HL-60/S4 treated with phorbol 12-myristate 13-acetate at 8.2 ng/mL for 4 days and 3 days (cell line): ENCODE results near the gene TCP11L2.

ENCODE experiments used
- in situ Hi-C: fragments of 300-500 bp; cut with MboI; formaldehyde crosslinking; loops from 2 replicates; pipeline ENCODE4 v1.15.0; 2022; ENCODE audit warnings: low sequenced_read_pairs

The TCP11L2 gene

GRCh38 chr12:106302401-106303201 lies at the start of gene TCP11L2:
Gene TCP11L2 (plus strand): TSS chr12:106302733. CDS start chr12:106311076, 8,343 bp downstream.
- in situ Hi-C loops, result no loop called here

GRCh38 chr12:106254724-106255123 lies 47.8 kb upstream of the TCP11L2 start:
- in situ Hi-C loops, result no loop called here

DNA sequence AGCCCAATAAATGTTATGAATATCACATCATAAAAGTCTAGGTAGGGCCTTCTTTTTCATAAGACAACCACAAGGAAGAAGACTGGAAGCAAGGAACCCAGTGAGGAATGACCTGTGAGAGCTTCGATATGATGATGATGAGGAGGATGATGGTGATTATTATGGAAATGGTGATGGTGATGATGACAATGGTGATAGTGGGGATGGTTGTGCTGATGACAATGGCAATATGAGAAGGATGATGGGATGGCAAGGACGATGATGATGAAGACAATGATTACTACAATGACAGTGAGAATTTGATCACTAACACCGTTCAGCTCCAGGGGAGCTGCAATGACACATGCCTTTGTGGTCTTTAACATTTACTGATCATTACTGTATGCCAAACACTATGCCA lies 47.0 kb upstream of the TCP11L2 start:
- in situ Hi-C loops, result no loop called here

DNA sequence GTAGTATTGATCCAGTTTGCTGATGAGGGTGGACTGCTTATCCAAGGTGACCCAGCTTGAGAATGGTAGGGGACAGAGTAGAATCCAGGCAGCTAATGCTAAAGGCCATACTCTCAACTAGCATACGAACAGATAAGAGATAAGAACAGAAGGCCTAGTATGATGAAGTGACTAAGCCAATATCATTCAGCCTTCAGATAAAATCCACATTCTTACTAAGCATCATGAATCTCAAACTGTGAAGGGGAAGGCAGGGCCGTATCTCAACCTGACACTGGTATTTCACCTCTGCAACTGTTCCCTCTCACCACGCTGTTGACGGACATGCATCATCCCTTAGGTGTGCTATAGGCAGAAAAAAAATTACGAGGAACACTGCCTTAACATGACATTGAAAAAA lies 46.6 kb upstream of the TCP11L2 start:
- in situ Hi-C loops, result no loop called here

DNA sequence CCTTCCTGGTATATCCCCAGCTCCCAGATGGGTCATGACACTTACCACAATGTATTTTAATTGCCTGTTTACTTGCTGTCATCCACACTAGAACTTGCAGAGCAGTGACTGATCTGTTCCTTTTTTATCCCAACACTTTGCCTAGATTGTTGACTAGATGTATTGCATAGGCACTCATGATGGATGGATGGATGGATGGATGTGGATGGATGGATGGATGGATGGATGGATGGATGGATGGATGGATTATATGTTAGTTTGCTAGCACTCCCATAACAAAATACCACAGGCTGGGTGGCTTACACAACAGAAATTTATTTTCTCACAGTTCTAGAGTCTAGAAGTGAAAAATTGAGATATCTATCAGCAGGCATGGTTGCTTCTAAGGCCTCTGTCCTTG lies 46.0 kb upstream of the TCP11L2 start:
- in situ Hi-C loops, result no loop called here

DNA sequence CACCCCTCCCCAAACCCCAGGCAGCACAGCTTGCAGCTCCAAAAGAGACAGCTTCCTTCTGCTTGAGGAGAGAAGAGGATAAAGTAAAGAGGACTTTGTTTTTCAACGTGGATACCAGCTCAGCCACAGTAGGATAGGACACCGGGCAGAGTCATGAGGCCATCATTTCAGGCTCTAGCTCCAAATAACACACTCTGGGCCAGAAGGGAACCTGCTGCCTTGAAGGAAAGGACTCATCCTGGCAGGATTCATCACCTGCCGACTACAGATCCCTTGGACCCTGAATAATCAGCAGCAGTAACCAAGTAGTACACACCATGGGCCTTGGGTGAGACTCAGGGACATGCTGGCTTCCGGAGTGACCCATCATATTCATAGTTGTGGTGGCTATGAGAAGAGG lies 44.3 kb upstream of the TCP11L2 start:
- in situ Hi-C loops, result no loop called here

DNA sequence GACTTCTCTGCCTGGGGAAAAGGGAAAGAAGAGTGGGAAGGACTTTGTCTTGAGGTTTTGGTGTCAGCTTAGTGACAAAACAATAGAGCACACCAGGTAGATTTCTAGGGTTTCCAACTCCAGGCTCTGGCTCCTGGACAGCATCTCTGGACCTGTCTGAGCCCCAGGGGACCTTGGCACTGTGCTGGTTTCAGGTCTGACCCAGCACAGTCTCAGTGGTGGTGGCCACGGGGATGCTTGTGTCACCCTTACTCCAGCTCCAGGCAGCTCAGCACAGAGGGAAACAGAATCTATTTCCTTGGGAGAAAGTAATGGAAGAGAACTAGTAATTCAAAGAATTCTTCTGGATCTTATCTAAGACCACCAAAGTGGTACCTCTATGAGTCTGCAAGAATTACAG lies 43.6 kb upstream of the TCP11L2 start:
- in situ Hi-C loops, result no loop called here

- in situ Hi-C loops, result no loop called here
Observed at GRCh38 chr12:106265116-106265515, 37.4 kb upstream of the TCP11L2 start.

GRCh38 chr12:106267535-106267934 lies 35.0 kb upstream of the TCP11L2 start:
- in situ Hi-C loops, result no loop called here

DNA sequence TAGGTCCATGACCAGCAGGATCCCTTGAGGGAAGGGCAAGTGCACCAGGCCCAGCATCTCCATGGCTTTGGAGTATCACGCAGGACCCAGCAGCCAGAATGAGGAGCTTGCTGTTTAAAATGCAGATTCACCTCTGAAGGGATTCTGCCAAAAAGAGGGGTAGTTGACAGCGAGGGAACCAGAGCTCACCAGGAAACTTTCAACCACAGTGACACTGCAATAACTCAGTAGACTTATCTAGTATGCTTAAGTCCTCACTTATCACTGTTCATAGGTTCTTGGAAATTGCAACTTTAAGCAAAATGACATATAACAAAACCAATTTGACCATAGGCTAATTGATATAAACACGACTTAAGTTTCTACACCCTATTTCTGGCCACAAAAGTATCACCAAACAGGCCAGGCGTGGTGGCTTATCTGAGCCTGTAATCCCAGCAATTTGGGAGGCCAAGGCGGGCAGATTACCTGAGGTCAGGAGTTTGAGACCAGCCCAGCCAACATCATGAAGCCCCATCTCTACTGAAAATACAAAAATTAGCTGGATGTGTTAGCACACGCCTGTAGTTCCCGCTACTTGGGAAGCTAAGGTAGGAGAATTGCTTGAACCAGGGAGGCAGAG lies 33.3 kb upstream of the TCP11L2 start:
- in situ Hi-C loops, result no loop called here

DNA sequence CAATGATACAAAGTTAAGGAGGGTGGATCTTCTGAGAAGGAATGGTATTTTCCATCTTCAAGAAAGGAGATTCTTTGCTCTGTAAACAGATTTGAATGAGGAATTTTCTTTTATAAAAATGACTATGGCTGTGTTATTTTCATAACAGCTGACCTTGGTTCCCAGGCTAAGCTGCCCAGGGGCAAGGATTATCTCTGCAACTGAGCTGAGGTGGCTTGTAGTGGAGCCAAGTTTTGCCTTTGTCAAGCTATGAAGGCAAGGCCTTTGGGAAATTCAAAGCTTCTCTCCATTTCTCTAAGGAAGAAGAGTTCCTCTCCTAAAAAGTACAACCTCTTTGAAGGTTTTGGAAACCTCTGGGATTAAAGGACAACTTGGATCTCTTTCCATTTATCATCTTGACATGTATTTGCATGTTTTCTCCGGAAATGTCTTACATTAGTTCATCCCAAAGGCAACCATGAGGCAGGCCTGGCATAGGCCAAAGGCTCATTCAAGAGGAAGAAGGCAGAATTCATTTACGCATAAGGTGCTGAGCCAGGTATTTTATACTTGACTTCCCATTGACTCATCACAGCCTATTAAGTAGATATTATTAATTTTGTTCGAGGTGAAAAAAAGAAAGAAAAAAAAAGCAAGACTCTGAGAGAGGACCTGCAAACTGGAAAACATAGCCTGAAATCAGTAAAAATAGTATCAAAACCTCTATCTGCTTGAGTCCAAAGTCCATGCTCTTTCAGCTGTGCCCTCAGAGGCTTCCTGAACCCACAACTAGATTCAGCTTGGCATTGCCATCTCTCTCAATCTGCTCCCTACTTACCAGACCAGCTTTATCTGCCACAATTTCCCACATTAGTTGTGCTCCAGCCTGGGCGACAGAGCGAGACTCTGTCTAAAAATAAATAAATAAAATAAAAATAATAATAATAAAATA lies 30.7 kb upstream of the TCP11L2 start:
- in situ Hi-C loops, result no loop called here

DNA sequence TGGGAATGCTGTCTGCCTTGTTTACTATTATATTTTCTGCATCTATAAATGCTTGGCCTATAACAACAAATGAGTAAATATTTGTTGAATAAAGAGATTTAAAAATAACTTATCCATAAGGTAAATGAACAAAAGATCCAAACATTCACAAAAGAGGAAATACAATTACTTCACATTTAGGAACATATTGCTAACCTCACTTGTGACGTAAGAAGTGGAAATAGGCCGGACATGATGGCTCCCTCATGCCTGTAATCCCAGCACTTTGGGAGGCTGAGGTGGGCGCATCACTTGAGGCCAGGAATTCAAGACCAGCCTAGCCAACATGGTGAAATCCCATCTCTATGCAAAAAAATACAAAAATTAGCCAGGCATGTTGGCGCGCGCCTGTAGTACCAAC lies 29.0 kb upstream of the TCP11L2 start:
- in situ Hi-C loops, result no loop called here

DNA sequence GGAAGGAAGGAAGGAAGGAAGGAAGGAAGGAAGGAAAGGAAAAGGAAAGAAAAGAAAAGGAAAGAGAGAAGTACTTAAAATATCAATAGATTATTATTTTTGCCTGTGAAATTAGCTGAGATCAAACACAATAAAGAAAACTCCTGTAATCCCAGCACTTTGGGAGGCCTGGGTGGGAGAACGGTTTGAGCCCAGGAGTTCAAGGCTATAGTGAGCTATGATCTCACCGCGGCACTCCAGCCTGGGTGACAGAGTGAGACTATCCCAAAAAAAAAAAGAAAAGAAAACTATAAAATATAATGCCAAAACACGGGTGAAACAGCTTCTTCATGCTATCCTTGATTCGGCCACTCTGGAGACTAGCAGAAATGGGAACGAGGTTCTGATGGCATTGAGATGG lies 28.5 kb upstream of the TCP11L2 start:
- in situ Hi-C loops, result no loop called here

GRCh38 chr12:106274575-106275121 lies 27.9 kb upstream of the TCP11L2 start:
- in situ Hi-C loops, result no loop called here

GRCh38 chr12:106275458-106275857 lies 27.1 kb upstream of the TCP11L2 start:
- in situ Hi-C loops, result no loop called here

DNA sequence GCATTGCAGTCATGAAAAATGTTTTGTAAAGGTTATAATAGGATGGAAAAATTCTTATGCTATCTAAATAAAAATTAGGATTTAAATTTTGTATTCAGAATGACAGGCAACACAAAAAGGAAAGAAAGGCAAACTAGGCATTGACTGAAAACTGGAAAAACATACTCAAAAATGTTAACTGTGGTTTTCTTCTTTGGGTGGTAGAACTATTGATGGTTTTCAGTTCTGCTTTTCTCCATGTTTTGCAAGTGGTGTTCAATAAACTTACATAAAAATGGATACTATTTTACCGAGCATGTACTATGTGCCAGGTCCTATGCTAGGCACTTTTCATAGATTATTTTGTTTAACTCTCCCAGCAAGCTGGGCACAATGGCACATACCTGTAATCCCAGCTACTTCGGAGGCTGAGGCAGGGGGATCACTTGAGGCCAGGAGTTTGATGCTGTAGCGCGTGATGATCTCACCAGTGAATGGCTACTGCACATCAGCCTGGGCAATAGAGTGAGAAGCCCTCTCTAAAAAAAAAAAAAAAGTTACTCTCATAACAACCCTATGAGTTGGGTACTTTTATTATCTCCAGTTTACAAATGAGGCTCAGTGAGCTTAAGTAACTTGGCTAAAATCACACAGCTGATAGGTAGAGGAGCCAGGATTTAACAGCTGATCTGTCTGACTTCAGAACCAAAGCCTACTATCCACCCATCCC lies 26.3 kb upstream of the TCP11L2 start:
- in situ Hi-C loops, result no loop called here

GRCh38 chr12:106280106-106280505 lies 22.4 kb upstream of the TCP11L2 start:
- in situ Hi-C loops, result no loop called here

DNA sequence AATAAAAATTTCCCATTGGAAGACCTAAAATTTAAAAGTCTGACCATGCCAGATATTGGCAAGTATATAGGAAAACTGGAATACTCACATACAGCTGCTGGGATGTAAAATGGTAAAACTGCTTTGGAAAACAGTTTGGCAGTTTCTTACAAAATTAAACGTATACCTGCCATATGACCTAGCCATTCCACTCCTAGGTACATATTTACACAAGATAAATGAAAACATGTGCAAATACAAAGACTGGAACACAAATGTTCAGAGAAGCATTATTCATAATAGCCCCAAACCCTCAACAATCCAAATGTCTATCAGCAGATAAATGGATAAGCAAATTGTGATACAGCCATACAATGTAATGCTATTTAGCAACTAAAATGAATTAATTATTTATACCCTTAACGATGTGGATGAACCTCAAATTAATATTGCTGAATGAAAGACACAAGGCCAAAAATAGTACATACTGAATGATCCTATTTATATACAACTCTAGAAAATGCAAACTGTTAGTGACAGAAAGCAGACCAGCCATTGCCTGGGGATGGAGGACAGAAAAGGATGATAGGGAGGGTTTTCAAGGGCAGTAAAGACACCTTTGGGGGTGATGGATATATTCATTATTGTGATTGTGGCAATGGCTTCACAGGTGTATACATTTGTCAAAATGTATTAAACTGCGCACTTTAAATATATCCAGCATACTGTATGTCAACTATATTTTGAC lies 21.3 kb upstream of the TCP11L2 start:
- in situ Hi-C loops, result no loop called here

DNA sequence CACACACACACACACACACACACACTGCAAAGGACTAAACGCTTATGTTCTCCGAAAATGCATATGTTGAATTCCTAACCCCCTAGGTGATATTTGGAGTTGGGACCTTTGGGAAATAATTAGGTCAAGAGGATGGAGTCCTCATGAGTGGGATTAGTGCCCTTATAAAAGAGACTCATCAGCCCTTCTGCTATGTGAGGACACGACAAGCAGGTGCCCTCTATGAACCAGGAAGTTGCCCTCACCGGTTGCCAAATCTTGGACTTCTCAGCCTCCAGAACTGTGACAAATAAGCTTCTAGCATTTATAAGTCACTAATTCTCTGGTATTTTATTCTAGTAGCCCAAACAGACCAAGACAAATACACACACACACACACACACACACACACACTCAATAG lies 20.7 kb upstream of the TCP11L2 start:
- in situ Hi-C loops, result no loop called here
